Measurements from ENCODE around the gene KYNU. TPM values are rescaled to one million over a fixed set of nuclear protein-coding genes. Genes with fewer than 3 reads are reported as not detected.
"Not testable (repeated sequence)": the region's sequence is repeated elsewhere in the genome, so short reads cannot be mapped to it uniquely, and the experiment has no call there.

Gene KYNU
- total RNA-seq, 1 donor from 2014 or later, result not detected

- H3K27me3 Mint-ChIP-seq (ENCODE audit: unreplicated experiment), result no peaks in the 10 kb centered on the region
- H3K27ac Mint-ChIP-seq (ENCODE audit: unreplicated experiment), result no peak overlapping the region
- peaks cover 2% of the 10 kb centered on the region for H3K9me3 Mint-ChIP-seq (ENCODE audit: unreplicated experiment)
- H3K36me3 Mint-ChIP-seq (ENCODE audit: unreplicated experiment), result no peaks in the 10 kb centered on the region
- DNase-seq, result no peak
- peaks cover 6% of the 10 kb centered on the region for H3K4me1 Mint-ChIP-seq (ENCODE audit: low read depth, unreplicated experiment)
- H3K4me3 Mint-ChIP-seq (ENCODE audit: unreplicated experiment), result no peak overlapping the region
- TF ChIP-seq CTCF (IDR thresholded peaks at IDR 0.05; ENCODE audit: partially characterized antibody, unreplicated experiment), result no peak
Measured at GRCh38 chr2:142858961-142859360, 18.5 kb upstream of the KYNU start.

- Mint-ChIP-seq H3K4me3 (ENCODE audit: unreplicated experiment) (no peak overlapping the region), H3K27ac (ENCODE audit: unreplicated experiment) (no peak overlapping the region), H3K4me1 (ENCODE audit: low read depth, unreplicated experiment) (no peaks in the 10 kb centered on the region), H3K27me3 (ENCODE audit: unreplicated experiment) (no peaks in the 10 kb centered on the region), H3K36me3 (ENCODE audit: unreplicated experiment) (no peaks in the 10 kb centered on the region), H3K9me3 (ENCODE audit: unreplicated experiment) (peaks cover 2% of the 10 kb centered on the region)
- DNase-seq, result no peak
- no peak for TF ChIP-seq CTCF (IDR thresholded peaks at IDR 0.05; ENCODE audit: partially characterized antibody, unreplicated experiment)
Measured at GRCh38 chr2:142862299-142862698, 15.2 kb upstream of the KYNU start.

GRCh38 chr2:142862847-142863246 is 14.6 kb upstream of the KYNU start:
- no peak for TF ChIP-seq CTCF (IDR thresholded peaks at IDR 0.05; ENCODE audit: partially characterized antibody, unreplicated experiment)
- no peak for DNase-seq
- Mint-ChIP-seq H3K27me3 (ENCODE audit: unreplicated experiment) (no peaks in the 10 kb centered on the region), H3K36me3 (ENCODE audit: unreplicated experiment) (no peaks in the 10 kb centered on the region), H3K9me3 (ENCODE audit: unreplicated experiment) (peaks cover 2% of the 10 kb centered on the region), H3K27ac (ENCODE audit: unreplicated experiment) (no peak overlapping the region), H3K4me1 (ENCODE audit: low read depth, unreplicated experiment) (no peaks in the 10 kb centered on the region), H3K4me3 (ENCODE audit: unreplicated experiment) (no peak overlapping the region)

GRCh38 chr2:142863485-142863961 is 13.9 kb upstream of the KYNU start:
- DNase-seq, result no peak
- Mint-ChIP-seq H3K4me1 (ENCODE audit: low read depth, unreplicated experiment) (no peaks in the 10 kb centered on the region), H3K27ac (ENCODE audit: unreplicated experiment) (no peak overlapping the region), H3K4me3 (ENCODE audit: unreplicated experiment) (no peak overlapping the region), H3K9me3 (ENCODE audit: unreplicated experiment) (peaks cover 2% of the 10 kb centered on the region), H3K36me3 (ENCODE audit: unreplicated experiment) (no peaks in the 10 kb centered on the region), H3K27me3 (ENCODE audit: unreplicated experiment) (no peaks in the 10 kb centered on the region)
- TF ChIP-seq CTCF (IDR thresholded peaks at IDR 0.05; ENCODE audit: partially characterized antibody, unreplicated experiment), result no peak

GRCh38 chr2:142864605-142865004 is 12.9 kb upstream of the KYNU start:
- H3K27ac Mint-ChIP-seq (ENCODE audit: unreplicated experiment); H3K4me3 Mint-ChIP-seq (ENCODE audit: unreplicated experiment); H3K9me3 Mint-ChIP-seq (ENCODE audit: unreplicated experiment); DNase-seq; H3K36me3 Mint-ChIP-seq (ENCODE audit: unreplicated experiment); H3K4me1 Mint-ChIP-seq (ENCODE audit: low read depth, unreplicated experiment); H3K27me3 Mint-ChIP-seq (ENCODE audit: unreplicated experiment): not testable (repeated sequence)

- H3K4me1 Mint-ChIP-seq (ENCODE audit: low read depth, unreplicated experiment), result no peaks in the 10 kb centered on the region
- no peak for TF ChIP-seq CTCF (IDR thresholded peaks at IDR 0.05; ENCODE audit: partially characterized antibody, unreplicated experiment)
- H3K27ac Mint-ChIP-seq (ENCODE audit: unreplicated experiment), result no peak overlapping the region
- DNase-seq, result no peak
- no peaks in the 10 kb centered on the region for H3K9me3 Mint-ChIP-seq (ENCODE audit: unreplicated experiment)
- no peaks in the 10 kb centered on the region for H3K27me3 Mint-ChIP-seq (ENCODE audit: unreplicated experiment)
- no peaks in the 10 kb centered on the region for H3K36me3 Mint-ChIP-seq (ENCODE audit: unreplicated experiment)
- no peak overlapping the region for H3K4me3 Mint-ChIP-seq (ENCODE audit: unreplicated experiment)
Measured at GRCh38 chr2:142865924-142866323, 11.5 kb upstream of the KYNU start.

Data from glutamatergic neuron (in vitro differentiated cells).